HG03045 (cell line): ENCODE measurements around the gene ZKSCAN8.
"Not testable (repeated sequence)": the region's sequence is repeated elsewhere in the genome, so short reads cannot be mapped to it uniquely, and the experiment has no call there.

Experiments
- ATAC-seq: cut with Tn5 transposase; IDR thresholded peaks from one replicate; pipeline ENCODE4 v1.9.1; 2021; ENCODE audit warnings: mild to moderate bottlenecking, moderate library complexity; ENCODE audit not compliant: unreplicated experiment

Gene ZKSCAN8

DNA sequence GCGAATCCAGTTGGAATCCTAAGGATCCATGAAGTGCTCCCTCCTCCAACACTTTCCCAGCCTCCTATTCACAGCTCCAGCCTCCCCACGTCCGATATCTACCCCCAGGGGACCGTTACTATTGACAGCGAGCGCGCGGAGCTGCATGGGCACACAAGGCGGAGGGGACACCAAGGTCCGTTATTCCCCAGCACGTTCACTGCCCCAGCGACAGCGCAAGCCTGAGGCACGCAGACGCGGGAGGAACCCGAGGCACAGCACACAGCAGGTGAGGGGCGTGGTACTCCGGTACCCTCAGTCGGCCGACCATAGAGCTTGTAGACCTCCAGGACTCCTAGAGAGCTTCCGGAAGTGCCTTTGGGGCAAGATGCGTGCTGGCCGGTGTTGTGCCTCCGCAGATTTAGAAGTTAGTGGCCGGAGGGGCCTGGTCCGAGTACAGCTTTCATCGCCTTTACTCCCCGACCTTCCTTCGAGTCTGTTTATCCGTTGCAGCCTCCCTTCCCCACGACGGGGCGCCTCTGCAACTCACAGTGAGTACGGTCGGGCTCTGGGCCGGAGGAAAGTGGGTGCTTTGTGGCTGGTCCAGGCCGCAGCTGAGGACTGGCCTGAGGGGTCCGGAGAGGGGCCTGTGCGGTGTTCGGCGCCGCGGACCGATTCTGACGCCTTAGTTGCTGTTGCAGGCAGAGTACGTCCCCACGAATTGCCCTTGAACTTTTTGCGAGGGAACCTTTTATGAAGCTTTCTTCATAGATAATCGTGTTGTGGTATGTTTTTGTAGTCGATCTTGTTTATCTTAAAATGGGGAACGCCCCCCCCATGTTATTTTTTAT is at the start of gene ZKSCAN8:
Gene ZKSCAN8, plus strand, starts transcription at position 384 of the 830 bp plus-strand sequence. CDS start 6,525 bp downstream, outside the sequence.
- ATAC-seq: peak; percentile 89

DNA sequence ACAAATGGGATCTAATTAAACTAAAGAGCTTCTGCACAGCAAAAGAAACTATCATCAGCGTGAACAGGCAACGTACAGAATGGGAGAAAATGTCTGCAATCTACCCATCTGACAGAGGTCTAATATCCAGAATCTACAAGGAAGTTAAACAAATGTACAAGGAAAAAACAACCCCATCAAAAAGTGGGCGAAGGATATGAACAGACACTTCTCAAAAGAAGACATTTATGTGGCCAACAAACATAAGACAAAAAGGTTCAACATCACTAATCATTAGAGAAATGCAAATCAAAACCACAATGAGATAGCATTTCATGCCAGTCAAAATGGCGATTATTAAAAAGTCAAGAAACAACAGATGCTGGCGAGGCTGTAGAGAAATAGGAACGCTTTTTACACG is 39.5 kb upstream of the ZKSCAN8 start:
- not testable (repeated sequence) for ATAC-seq

DNA sequence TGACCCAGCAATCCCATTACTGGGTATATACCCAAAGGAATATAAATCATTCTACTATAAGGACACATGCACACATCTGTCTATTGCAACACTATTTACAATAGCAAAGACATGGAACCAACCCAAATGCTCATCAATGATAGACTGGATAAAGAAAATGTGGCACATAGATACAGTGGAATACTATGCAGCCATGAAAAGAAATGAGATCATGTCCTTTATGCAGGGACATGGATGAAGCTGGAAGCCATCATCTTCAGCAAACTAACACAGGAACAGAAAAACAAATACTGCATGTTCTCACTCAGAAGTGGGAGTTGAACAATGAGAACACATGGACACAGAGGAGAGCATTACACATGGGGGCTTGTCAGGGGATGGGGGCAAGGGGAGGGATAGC is 39.0 kb upstream of the ZKSCAN8 start:
- not testable (repeated sequence) for ATAC-seq

DNA sequence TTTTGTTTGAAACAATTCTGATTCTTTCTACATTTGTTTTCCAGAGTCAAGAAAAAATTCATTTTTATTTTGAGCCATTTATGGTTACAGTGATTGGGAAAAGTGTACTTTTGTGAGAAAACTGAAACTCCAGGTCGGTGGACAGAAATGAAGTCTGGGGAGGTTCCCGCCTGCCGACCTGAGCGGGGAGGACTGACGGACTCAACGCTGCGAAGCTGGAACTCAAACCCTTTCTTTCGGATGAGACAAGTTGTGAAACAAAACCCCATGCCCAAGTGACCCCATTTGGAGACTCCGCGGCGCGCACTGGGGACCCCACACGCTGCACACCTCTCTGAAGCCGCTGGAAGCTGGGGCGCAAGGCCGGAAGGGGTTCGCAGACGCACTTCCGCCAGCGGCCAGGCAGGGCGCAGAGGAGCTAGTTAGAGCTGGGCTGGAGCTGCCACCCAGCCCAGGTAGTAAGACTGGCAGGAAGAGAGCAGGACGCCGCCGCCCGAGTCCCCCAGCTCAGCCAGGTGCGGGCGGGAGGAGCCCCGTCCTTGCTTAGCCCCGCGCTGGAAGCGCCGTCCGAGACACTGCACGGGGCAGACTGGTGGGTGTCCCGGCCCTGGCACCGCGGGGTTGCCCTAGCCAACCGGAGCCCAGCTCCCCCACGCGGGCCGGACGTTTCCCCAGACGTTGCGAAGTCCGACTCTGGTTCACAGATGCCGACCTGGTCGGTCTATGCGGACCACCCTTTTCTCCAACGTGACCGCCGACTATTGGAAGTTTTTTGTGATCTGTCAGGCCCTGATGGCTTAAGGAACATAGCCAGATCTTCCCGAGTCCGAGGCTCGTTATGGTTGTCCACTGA is 37.1 kb upstream of the ZKSCAN8 start:
- ATAC-seq: peak; percentile 98

DNA sequence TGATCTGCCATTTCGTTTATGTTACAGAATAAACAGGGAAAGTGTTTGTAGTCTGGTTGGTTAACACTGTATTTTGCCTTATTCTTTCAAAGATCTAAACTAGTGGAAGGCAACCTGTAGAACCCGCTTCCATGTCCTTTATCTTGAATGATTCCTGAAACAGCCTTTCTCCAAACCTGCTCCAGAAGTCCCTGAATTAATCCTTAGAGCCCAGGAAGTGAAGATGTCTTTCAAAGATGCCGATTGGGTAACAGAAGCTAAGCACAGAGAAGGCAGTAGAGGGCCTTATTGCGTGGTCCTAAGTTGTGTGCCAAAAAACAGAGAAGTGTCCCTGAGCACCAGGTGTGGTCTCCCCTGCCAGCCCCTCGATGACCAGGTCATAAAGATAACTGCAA is 36.4 kb upstream of the ZKSCAN8 start:
- ATAC-seq: no peak

DNA sequence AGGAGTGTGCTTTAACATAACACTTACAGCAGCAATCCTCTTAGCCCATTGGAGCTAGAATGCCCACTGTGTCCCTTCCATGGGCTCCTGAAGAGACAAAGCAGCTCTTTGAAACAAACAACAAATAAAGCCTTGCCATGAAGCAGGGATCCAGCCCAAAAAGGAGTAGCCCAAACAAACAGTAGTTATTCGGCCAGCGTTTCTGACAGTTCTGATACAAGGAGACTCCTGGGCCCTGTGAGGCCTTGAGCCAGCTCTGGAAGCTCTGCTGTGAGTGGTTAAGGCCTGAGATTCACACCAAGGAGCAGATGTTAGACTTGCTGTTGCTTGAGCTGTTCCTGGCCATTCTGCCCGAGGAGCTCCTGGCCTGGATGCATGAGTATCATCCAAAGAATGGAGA is 34.2 kb upstream of the ZKSCAN8 start:
- no peak for ATAC-seq

DNA sequence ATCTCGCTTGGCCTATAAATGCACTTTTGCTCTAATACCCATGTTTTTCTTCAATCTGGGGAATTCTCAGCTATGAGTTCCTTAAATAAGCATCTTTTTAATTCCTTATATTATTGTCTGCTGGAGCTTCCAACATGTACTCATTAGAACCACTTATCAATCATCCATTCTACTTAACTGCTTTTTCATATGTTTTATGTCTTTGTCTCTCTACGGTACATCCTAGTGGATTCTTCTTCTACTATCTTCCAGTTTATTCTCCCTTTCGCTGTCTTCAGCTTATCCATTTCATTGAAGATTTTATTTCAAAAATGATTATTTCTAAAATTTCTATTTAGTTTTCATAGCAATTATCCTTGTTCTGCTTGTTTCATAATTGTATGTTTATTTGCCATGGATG is 29.7 kb upstream of the ZKSCAN8 start:
- no peak for ATAC-seq

DNA sequence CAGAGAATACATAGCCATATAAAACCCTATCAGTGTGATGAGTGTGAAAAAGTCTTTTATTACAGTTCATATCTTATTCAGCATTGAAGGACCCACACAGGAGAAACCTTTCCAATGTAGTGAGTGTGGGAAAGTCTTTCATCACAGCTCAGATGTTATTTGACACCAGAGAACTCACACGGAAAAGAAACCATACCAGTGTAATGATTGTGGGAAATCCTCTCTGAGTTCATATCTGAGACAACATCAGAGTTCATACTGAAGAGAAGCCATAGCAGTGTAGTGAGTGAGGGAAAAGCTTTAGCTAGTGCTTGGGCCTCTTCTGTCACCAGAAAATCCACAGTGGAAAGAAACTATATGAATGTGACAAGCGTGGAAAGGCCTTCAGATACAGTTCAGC is 25.9 kb upstream of the ZKSCAN8 start:
- no peak for ATAC-seq

DNA sequence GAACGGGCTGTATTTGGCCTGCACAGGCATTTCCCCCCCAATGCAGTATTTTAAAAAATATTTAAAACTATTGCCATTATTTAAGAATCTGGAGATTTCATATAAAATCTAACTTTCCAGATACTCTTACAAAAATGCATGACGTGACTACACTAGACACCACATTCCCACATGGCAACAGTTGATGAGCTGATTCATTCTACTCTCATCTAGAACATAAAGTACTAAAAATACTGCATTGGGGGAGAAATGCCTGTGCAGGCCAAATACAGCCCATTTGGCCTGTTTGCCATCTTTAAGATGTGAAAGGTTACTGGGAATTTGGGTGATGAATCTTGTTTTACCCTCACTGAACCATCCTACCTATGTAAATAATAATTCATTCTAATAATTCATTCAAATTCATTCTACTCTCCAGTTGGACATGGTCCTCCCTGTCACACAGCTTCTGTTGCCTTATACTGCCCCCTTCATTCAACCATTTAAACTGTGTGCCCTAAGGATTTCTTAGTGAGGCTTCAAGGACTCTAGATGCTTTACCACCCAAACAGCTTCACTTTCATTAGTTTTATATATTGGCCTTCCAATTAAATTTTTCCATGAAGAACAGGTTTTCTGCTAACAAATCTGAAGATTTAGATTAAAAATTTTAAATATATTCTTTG is 24.2 kb upstream of the ZKSCAN8 start:
- ATAC-seq: no peak

DNA sequence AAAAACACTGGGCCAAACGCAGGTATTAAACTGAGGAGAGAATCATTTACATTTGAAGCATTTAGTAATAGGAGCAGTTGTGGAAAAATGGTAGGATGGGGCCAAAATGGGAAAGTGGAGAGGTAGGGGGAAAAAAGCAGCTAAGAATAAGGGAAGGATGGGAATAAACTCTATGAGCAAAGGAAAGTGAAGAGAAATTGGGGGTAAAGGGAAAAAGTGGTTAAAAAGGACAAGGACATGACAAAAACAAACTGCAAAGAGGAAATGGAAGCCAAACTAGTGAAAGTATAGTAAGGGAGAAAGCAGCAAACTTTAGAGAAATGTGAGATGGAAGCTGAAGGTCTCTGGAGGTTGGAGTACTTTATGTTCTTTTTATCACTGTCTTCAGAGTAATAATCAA is 23.5 kb upstream of the ZKSCAN8 start:
- no peak for ATAC-seq

DNA sequence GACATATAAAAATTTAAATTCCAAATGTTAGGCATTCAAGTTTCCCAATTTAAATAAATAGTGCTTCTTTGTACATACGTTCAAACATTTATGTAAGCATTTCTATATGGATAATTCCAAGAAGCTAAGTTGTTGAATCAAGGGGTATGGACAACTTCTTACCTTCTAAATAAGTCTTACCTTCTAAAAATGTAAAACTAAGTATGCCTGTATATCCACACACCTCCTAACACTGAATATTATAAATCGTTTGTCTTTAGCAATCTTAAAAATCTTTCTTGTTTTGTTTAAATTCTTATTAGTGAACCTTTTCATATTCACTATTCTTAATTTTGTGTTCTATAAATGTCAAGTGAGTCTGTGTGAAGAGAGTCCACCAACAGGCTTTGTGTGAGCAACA is 19.8 kb upstream of the ZKSCAN8 start:
- no peak for ATAC-seq

DNA sequence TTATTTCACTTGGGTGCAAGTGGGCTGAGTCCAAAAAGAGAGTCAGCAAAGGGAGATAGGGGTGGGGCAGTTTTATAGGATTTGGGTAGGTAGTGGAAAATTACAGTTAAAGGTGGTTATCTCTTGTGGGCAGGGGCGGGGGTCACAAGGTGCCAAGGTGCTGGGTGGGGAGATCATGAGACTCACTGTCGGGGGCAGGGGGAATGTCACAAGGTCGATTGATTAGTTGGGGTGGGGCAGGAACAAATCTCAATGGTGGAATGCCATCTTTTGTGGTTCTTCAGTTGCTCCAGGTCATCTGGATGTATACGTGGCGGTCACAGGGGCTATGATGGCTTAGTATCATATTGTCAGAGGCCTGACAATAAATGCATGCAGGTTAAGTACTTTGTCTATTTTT is 19.4 kb upstream of the ZKSCAN8 start:
- not testable (repeated sequence) for ATAC-seq

DNA sequence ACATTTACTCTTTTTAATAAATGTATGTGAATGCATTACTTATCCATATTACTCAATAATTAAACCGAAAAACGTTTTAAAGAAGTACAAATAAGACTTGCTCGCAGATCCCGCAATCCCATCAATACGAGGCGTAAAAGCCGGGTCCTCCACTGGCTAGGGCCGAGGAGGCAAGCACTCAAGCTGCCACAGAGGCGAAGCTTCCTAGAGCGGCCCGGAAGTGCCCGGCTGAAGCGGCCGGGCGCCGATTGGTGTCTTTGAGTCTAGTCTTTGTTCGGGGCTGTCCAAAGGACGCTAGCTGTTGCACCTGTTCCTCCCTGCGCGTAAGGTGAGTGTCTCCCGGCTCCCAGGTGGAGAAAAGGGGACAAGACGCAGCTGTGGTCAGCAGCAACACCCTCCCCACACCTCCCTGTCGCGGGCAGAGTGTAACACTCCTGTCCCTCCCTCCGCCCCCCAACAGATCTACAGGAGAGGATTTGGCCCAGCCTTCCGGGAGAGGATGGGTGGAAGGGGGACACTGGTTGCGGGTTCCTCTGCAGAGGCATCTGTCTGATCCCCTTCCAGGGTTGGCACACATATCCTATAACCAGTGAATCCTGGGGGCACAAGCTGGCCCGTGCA is 17.2 kb upstream of the ZKSCAN8 start, which contains the start of gene ZSCAN16:
Gene ZSCAN16, plus strand, starts transcription at position 260 of the 621 bp plus-strand sequence. CDS start 835 bp downstream, outside the sequence.
- ATAC-seq: peak; percentile 99

DNA sequence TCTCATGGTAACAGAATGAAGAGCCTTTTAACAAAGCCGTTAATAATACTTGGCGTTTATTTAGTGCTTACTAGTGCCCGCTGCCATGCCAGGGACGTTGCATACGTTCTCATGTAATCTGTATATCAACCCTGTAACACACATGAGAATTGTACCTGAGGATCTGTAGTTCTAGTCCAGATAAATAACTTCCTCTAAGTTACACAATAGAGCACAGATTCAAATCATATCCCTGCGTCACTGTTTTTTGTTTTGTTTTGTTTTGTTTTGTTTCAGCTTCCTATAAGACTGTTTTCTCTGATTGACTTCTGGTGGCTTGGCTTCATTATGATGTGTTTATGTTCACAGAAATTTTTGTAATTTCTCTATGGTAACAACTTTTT is 16.7 kb upstream of the ZKSCAN8 start:
- ATAC-seq: no peak

DNA sequence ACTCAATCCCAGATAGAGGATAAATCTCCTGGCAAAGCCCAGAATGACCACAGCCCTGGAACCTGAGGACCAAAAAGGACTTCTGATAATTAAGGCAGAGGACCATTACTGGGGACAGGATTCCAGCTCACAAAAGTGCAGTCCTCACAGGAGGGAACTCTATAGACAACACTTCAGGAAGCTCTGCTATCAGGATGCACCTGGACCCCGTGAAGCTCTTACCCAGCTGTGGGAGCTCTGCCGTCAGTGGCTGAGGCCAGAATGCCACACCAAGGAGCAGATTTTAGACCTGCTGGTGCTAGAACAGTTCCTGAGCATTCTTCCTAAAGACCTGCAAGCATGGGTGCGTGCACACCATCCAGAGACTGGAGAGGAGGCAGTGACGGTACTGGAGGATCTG is 16.3 kb upstream of the ZKSCAN8 start:
- no peak for ATAC-seq

DNA sequence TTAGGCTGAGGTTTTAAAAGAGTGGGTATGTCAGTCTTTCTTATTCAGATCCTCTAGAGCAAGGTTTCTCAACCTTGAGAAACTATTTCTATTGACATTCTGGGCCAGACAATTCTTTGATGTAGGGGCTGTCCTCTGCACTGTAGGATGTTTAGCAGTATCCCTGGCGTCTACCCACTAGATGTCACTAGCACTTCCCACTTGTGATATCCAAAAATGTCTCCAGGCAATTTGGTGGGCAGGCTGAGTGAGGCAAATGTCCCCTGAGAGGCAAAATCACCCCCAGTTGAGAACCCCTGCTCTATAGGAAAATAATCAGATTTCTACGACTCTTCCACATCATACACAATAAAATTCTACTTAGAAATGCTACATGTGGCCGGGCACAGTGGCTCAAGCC is 7.7 kb upstream of the ZKSCAN8 start:
- ATAC-seq: no peak

DNA sequence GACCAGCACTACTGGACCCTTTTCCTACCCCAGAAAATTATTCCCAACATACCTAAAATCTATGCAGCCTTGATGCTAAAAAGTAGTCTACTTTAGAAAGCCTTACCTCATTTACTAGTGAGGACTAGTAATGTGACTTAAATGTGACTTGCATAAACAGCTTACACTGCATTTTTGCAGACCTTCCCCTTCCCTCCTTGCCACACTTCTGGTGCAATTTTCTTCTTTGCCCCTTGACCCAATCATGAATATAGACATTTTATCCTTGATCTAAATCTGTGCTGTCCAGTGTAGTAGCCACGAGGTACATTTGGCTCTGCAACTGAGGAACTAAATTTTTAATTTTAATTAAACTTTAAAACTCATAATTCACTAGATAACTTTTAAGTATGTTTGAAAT is 7.0 kb upstream of the ZKSCAN8 start:
- ATAC-seq: no peak

DNA sequence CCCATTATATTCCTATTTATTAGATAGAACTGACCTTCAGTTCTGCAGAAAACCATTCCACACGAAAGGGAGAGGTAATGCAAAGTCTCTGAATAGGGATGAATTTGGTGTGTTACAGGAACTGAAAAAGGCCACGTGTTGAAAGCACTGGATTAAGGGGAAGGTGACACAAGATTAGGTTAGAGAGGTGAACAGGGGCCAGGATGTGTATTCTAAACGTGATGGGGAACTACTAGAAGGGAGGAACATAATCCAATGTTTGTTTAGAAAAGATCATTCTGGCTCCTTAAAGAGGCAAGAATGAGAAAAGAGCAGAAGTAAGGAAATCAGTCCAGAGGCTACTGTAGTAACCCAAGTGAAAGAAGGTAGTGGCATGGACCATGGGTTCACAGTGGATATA is 6.3 kb upstream of the ZKSCAN8 start:
- ATAC-seq: no peak

DNA sequence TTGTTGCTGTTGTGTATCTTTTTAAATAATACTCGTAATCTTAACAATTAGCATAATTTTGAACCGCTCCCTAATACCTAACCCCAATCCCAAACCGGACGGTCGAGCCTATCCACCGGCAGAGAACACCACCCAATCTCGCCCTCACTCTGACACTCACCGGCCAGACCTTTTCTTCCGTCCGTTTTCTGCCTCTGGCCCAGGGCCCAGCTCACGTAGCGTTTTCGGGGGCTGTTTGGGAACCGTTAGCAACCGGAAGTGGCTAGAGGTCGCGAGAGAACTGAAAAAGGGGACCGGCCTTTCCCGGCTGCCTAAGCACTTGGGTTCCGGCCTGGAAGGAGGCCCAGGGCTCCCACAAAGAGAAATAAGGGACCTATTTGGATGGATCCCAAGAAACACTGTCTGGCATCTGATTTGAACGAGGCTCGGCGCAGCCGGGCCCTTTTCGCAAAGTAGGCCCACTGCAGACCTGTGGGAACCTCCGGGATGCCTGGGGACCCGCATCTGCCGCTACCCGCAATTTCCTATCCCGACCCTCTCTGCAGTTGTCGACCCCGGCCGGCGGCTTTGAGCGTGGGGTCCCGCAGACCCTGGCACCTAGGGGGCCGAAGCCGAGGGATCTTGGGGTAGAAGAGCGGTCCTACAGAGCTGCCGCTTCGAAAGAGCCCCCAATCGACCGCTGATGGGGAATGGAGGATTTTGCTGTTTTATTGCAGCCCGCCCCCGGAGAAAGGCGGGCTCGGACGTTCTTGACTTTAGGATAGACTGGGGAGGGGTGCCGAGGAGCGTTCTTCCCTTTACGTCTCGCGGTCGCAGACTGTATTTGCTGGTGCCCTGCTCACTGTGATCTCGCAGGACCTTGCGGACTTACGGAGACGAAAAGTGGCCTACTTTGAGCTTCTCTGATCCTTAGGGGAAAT is 4.8 kb upstream of the ZKSCAN8 start:
- peak; percentile 62 for ATAC-seq

DNA sequence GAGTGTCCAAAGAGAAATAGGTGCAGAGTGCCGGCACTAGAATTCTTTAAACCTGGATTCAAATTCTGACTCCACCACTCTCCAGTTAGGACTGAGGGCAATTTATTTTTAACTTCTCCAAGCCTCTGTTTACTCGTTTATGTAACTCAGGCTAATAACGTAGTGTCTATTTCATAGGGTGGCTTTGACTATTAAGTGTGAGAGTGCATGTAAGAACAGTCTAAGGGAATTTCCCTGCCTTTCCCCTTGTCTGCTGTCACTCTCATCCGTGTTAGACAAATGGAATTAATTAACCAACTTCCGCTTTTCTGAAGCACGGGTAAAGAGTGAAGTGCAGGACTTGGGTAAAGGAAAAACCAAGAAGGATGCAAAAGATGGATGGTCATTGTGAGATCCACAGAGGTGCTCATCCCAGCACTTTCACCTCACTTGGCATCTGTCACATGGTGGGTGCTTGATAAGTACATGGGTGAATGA is 4.1 kb upstream of the ZKSCAN8 start:
- no peak for ATAC-seq
